ENCODE data around the gene EPM2AIP1. TPM values are rescaled to one million over a fixed set of nuclear protein-coding genes. Genes with fewer than 3 reads are reported as not detected.

The EPM2AIP1 gene
- total and polyA plus RNA-seq, 2 of the 8 experiments (the other 6 are each of a cell fraction or from before 2014, with no cell fraction given) = 6.6 to 9.0 TPM

DNA sequence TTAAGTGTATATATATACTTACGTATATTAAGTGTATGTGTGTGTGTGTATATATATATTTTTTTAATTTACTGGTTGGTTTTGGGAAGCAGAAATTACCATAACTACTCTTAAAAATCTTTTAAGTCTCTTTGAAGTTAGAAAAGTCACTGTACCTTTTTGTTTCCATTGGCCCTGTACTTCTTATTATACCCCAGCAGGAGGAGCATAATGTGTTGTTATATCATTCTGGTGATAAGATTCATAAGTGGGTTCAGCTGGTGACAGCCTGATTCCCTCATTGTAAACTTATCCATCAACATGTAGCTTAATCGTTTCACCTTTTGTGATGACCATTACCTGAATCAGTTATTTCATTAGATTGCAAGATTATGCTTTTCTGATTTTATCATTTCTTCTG lies 31.2 kb upstream of the EPM2AIP1 start:
- CTCF ChIA-PET (ENCODE audit: partially characterized antibody) = interaction anchor here (0.6 to 1.5 kb wide), 9 partner anchors 9 to 234 kb away, joined by 3 to 5 read pairs (median 3); no protein-coding TSS in a partner anchor
- no peaks in the 10 kb centered on the region for H3K27me3 ChIP-seq (replicated peaks in 1 of 4; ENCODE audit: control insufficient read depth in 3 of 4, extremely low read depth in 1 of 4, insufficient read depth in 3 of 4, low read length in 3 of 4)
- no peaks in the 10 kb centered on the region for H3K4me1 ChIP-seq (replicated peaks in 1 of 4; ENCODE audit: control insufficient read depth in 3 of 4, insufficient read depth in 4 of 4, low read length in 3 of 4)
- H3K9ac ChIP-seq (replicated peaks in 1 of 4; ENCODE audit: extremely low read depth in 1 of 4, low read depth in 3 of 4, low read length in 3 of 4) = no peak overlapping the region
- no peak overlapping the region for H2BK12ac ChIP-seq (ENCODE audit: low read depth, low read length)
- no peak overlapping the region for H3K14ac ChIP-seq (ENCODE audit: insufficient read length)
- no peak overlapping the region for H3K27ac ChIP-seq (ENCODE audit: low read depth, low read length)
- 85% methylated on average over 2 of the region's 2 CpGs; no CpG with 5 or more reads in 1 of the 2 experiments for WGBS, 2 experiments (ENCODE audit: extremely low coverage in 1 of 2, insufficient coverage in 1 of 2, insufficient read length in 1 of 2, insufficient replicate concordance in 2 of 2, low coverage in 1 of 2, low lambda C conversion rate in 2 of 2, missing lambda C conversion rate in 1 of 2)
- H3K4me2 ChIP-seq (ENCODE audit: insufficient read depth in 1 of 2, low read depth in 2 of 2, low read length in 2 of 2) = no peak overlapping the region
- H4K5ac ChIP-seq (ENCODE audit: insufficient read length, low read depth, low read length) = no peak overlapping the region
- no peak overlapping the region for H2BK5ac ChIP-seq (ENCODE audit: low read depth, low read length)
- H2AFZ ChIP-seq (ENCODE audit: low read length) = no peak overlapping the region
- no peak overlapping the region for H3K18ac ChIP-seq (ENCODE audit: extremely low read depth, low read length)
- H4K20me1 ChIP-seq (replicated peaks in 1 of 2; ENCODE audit: control insufficient read depth in 1 of 2, insufficient read depth in 2 of 2, low read length in 2 of 2) = no peaks in the 10 kb centered on the region
- no peak overlapping the region for H2BK20ac ChIP-seq (ENCODE audit: low read length)
- H3K23ac ChIP-seq (ENCODE audit: insufficient read length) = no peak overlapping the region
- no peaks in the 10 kb centered on the region for H3K23me2 ChIP-seq (ENCODE audit: low read depth, low read length)
- H2AK5ac ChIP-seq (ENCODE audit: low read depth, low read length) = no peak overlapping the region
- H2BK15ac ChIP-seq (ENCODE audit: low read length) = no peak overlapping the region
- TF ChIP-seq SP4 (IDR thresholded peaks at IDR 0.05; ENCODE audit: low read length) = no peak
- no peak for TF ChIP-seq CHD1 (IDR thresholded peaks at IDR 0.05; ENCODE audit: low read depth, low read length)
- TF ChIP-seq BACH1 (IDR thresholded peaks at IDR 0.05; ENCODE audit: low read length) = no peak
- TF ChIP-seq POLR2AphosphoS5 (IDR thresholded peaks at IDR 0.05; ENCODE audit: low read depth, low read length) = no peak
- TF ChIP-seq, protein P1, sequence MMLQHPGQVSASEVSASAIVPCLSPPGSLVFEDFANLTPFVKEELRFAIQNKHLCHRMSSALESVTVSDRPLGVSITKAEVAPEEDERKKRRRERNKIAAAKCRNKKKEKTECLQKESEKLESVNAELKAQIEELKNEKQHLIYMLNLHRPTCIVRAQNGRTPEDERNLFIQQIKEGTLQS (IDR thresholded peaks at IDR 0.05; ENCODE audit: insufficient read depth, low read depth, low read length) = no peak
- TF ChIP-seq HDAC2 (IDR thresholded peaks at IDR 0.05; ENCODE audit: borderline replicate concordance in 1 of 2, low read depth in 2 of 2, low read length in 2 of 2) = no peak
- no peak for TF ChIP-seq CHD2 (IDR thresholded peaks at IDR 0.05; ENCODE audit: low read length)
- H3K56ac ChIP-seq (replicated peaks; ENCODE audit: insufficient read length, low read depth, low read length) = no peak overlapping the region
- FAIRE-seq (no peak), DNase-seq (ENCODE audit: low read depth in 1 of 2, low spot score in 2 of 2) (no peak)
- H4K91ac ChIP-seq (replicated peaks; ENCODE audit: insufficient read length, low read length) = no peak overlapping the region
- H3K79me2 ChIP-seq (ENCODE audit: control insufficient read depth in 1 of 2, insufficient read depth in 2 of 2, low read length in 2 of 2) = no peaks in the 10 kb centered on the region
- no peak overlapping the region for H4K8ac ChIP-seq (ENCODE audit: extremely low read depth, insufficient read depth, low read length)
- H3K9me3 ChIP-seq (ENCODE audit: insufficient read depth in 2 of 2, low read depth in 1 of 2, low read length in 1 of 2) = no peaks in the 10 kb centered on the region
- no peaks in the 10 kb centered on the region; the same call in 1 of the 2 replicates for H3K79me1 ChIP-seq (ENCODE audit: low read depth, low read length)
- peaks cover 25 to 91% (median 62%) of the 10 kb centered on the region in 4 experiments for H3K36me3 ChIP-seq (ENCODE audit: control insufficient read depth in 2 of 4, insufficient read depth in 4 of 4, low read length in 3 of 4)
- no peak overlapping the region for H3K4ac ChIP-seq (replicated peaks; ENCODE audit: insufficient read length, low read depth, low read length)
- no peak overlapping the region for H3K4me3 ChIP-seq (ENCODE audit: extremely low read depth in 1 of 4, insufficient read depth in 2 of 4, low read depth in 3 of 4, low read length in 4 of 4)
- POLR2A ChIA-PET (ENCODE audit: partially characterized antibody) = interaction anchor here (1.3 kb wide), 1 partner anchor 31 kb away, joined by 3 read pairs; the partner anchor contains the start of genes EPM2AIP1 and MLH1
- H2BK120ac ChIP-seq (replicated peaks; ENCODE audit: low read depth, low read length) = no peak overlapping the region
